ENCODE data around the gene PLPPR1. TPM values are rescaled to one million over a fixed set of nuclear protein-coding genes. Genes with fewer than 3 reads are reported as not detected.

The PLPPR1 gene
- total RNA-seq, 4 donors from 2014 or later = 0.41 TPM; not detected in 3

DNA sequence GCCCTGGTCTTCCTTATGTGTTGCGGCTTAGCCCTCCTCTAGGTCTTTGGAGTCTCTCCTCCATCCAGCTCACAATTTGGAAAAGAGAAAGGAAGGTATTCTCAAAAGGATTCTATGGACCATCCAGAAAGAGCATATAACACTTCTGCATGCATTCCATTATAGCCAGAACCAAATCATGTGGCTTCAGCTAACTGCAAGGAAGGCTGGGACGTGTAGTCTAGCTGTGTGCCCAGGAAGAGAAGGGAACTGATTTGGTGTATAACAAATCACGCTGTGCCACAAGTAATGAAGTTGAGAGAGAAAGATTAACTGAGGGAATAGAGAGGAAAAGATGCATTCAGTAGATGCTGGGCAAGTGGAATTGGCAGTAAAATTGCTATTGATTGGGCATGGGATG is 43.7 kb downstream of the PLPPR1 start:
- Histone ChIP-seq H3K4me1 (no peaks in the 10 kb centered on the region), H3K27ac (no peak overlapping the region), H3K9me3 (no peaks in the 10 kb centered on the region), H3K27me3 (no peaks in the 10 kb centered on the region), H3K4me3 (no peak overlapping the region), H3K36me3 (no peaks in the 10 kb centered on the region)
- intact Hi-C loops (cut with DNase I; ENCODE audit: low total_unique reads) = no loop called here
- TF ChIP-seq, protein P1, sequence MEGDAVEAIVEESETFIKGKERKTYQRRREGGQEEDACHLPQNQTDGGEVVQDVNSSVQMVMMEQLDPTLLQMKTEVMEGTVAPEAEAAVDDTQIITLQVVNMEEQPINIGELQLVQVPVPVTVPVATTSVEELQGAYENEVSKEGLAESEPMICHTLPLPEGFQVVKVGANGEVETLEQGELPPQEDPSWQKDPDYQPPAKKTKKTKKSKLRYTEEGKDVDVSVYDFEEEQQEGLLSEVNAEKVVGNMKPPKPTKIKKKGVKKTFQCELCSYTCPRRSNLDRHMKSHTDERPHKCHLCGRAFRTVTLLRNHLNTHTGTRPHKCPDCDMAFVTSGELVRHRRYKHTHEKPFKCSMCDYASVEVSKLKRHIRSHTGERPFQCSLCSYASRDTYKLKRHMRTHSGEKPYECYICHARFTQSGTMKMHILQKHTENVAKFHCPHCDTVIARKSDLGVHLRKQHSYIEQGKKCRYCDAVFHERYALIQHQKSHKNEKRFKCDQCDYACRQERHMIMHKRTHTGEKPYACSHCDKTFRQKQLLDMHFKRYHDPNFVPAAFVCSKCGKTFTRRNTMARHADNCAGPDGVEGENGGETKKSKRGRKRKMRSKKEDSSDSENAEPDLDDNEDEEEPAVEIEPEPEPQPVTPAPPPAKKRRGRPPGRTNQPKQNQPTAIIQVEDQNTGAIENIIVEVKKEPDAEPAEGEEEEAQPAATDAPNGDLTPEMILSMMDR (IDR thresholded peaks at IDR 0.05) = no peak
- TF ChIP-seq POLR2A (IDR thresholded peaks at IDR 0.05) = no peak
- DNase-seq = no peak

DNA sequence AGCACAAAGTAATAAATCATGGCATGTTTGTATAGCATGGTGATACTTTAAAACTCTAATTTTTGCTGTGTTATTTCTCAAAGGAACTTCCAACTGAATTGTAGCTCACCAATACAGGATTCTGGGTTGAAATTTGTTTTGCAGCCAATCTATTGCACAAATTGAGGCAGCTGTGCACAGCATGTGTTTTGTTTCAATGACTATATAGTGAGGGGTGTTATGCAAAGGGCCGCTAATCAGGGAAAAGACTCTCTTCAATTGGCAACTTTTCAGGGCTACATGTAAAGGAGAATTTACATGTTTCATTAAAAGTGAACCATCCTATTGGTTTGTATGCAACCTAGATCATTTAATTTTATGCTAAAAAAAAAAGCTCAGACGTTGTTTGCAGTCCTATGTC is 44.6 kb downstream of the PLPPR1 start:
- no peaks in the 10 kb centered on the region for H3K9me3 ChIP-seq
- H3K4me1 ChIP-seq = no peaks in the 10 kb centered on the region
- no peak overlapping the region for H3K4me3 ChIP-seq
- H3K36me3 ChIP-seq = no peaks in the 10 kb centered on the region
- H3K27me3 ChIP-seq = no peaks in the 10 kb centered on the region
- TF ChIP-seq POLR2A (IDR thresholded peaks at IDR 0.05) = no peak
- TF ChIP-seq, protein P1 (IDR thresholded peaks at IDR 0.05) = no peak
- no peak for DNase-seq
- no peak overlapping the region for H3K27ac ChIP-seq
- intact Hi-C loops (cut with DNase I; ENCODE audit: low total_unique reads) = no loop called here

DNA sequence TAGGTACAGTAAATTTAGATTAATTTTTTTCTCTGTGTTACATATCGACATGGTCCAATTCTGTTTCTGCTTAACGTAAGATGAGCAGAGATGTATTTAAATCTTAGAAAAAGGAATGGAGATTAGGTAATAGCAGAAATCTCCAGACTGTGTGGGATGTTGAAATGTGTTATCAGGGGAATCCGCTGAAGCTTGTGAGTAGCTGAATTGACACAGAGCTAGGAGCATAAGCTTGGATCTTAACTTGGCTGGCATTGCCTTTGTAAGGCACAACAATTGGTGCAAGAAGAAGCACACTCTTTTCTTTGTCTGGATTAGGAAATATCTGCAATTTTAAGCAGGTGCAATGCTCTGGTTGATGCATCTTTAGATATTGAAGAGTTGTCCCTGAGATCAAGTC is 53.1 kb downstream of the PLPPR1 start:
- Histone ChIP-seq H3K36me3 (no peaks in the 10 kb centered on the region), H3K4me1 (no peaks in the 10 kb centered on the region), H3K4me3 (no peak overlapping the region), H3K27me3 (no peaks in the 10 kb centered on the region), H3K9me3 (no peaks in the 10 kb centered on the region), H3K27ac (no peak overlapping the region)
- TF ChIP-seq, protein P1 (IDR thresholded peaks at IDR 0.05) = no peak
- TF ChIP-seq POLR2A (IDR thresholded peaks at IDR 0.05) = no peak
- intact Hi-C loops (cut with DNase I; ENCODE audit: low total_unique reads) = no loop called here
- no peak for DNase-seq

DNA sequence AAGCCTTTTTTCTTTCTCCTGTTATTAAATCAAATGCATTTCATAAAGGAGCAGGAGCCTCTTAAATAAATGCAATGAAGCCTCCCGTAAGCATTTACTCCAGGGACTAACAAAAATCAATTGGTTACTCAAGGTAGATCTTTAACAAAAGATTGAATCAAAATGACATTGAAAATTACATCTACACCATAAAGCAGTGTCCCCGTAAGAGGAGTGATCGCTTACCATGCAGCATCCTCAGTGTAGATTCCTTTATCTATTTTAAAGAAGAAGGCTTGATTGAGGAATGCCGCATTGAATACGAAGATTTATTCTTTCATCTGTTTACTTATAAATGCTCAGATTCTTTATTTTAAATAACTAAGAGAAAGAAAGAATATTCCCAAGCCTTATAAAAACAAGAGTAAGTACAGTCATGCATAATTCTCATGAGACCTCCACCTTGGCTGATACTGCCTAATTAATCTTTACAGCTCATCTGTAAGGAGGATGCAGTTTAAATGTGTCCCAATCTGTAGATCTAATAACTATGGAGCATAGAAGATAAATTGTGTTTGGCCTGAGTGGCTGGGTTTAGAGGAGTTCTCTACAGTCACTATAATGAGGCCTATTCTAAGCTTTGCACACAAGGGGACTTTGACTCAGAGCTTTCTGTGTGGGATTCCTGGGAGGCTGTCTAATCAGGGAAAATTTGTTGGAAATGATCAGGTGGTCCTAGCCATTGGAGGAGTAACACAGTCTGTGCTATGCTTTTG is 55.1 kb downstream of the PLPPR1 start:
- no peaks in the 10 kb centered on the region for H3K36me3 ChIP-seq
- intact Hi-C loops (cut with DNase I; ENCODE audit: low total_unique reads) = no loop called here
- no peak overlapping the region for H3K4me3 ChIP-seq
- no peak overlapping the region for H3K27ac ChIP-seq
- TF ChIP-seq, protein P1 (IDR thresholded peaks at IDR 0.05) = no peak
- TF ChIP-seq POLR2A (IDR thresholded peaks at IDR 0.05) = no peak
- no peak for DNase-seq
- no peaks in the 10 kb centered on the region for H3K9me3 ChIP-seq
- H3K27me3 ChIP-seq = no peaks in the 10 kb centered on the region
- no peaks in the 10 kb centered on the region for H3K4me1 ChIP-seq

DNA sequence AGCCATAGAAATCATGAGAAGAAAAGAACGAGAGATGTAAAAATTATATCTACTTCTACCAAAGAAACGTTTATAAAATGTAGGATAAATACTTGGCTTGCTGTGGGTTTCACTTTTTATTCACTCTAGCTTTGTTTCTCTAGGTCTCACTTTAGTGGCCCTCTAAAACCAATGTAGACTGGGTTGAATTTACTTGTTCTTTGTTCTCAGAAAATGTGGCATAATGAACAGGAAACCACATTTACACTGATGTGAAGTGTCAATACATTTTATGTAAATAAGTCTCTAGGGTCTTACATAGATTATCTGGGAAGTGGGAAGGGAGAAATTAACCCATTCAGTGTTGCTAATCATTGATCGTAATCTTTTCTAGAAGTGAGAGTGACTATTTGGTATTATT is 58.9 kb downstream of the PLPPR1 start:
- intact Hi-C loops (cut with DNase I; ENCODE audit: low total_unique reads) = no loop called here
- no peak for DNase-seq
- H3K27ac ChIP-seq = no peak overlapping the region
- H3K36me3 ChIP-seq = no peaks in the 10 kb centered on the region
- no peak for TF ChIP-seq POLR2A (IDR thresholded peaks at IDR 0.05)
- TF ChIP-seq, protein P1 (IDR thresholded peaks at IDR 0.05) = no peak
- H3K9me3 ChIP-seq = no peaks in the 10 kb centered on the region
- no peak overlapping the region for H3K4me3 ChIP-seq
- no peaks in the 10 kb centered on the region for H3K27me3 ChIP-seq
- no peaks in the 10 kb centered on the region for H3K4me1 ChIP-seq
